GM21447 (cell line): ENCODE results near the gene ADH1C.
A peak's percentile ranks its signal among the peaks of the same experiment; 100 is the strongest.
"Not testable (repeated sequence)": the region's sequence is repeated elsewhere in the genome, so short reads cannot be mapped to it uniquely, and the experiment has no call there.

Experiments used
- ATAC-seq: cut with Tn5 transposase; IDR thresholded peaks from one replicate; pipeline ENCODE4 v1.9.1; 2021; ENCODE audit not compliant: unreplicated experiment

ADH1C gene

GRCh38 chr4:99359480-99360204, 7.1 kb upstream of the ADH1C start:
- no peak for ATAC-seq

- ATAC-seq = no peak
Observed at GRCh38 chr4:99357948-99358347, 5.4 kb upstream of the ADH1C start.

- peak; percentile 85 for ATAC-seq
Observed at GRCh38 chr4:99356992-99357391, 4.4 kb upstream of the ADH1C start.

GRCh38 chr4:99356149-99356548, 3.6 kb upstream of the ADH1C start:
- ATAC-seq = not testable (repeated sequence)

GRCh38 chr4:99351487-99351886, 1.1 kb downstream of the ADH1C start:
- ATAC-seq = no peak

GRCh38 chr4:99349338-99349737, 3.2 kb downstream of the ADH1C start:
- no peak for ATAC-seq

- not testable (repeated sequence) for ATAC-seq
Observed at GRCh38 chr4:99342624-99343023, 9.9 kb downstream of the ADH1C start.

GRCh38 chr4:99341426-99341825, 11.1 kb downstream of the ADH1C start:
- ATAC-seq = no peak

GRCh38 chr4:99339172-99339571, 13.4 kb downstream of the ADH1C start:
- no peak for ATAC-seq

- ATAC-seq = no peak
Observed at GRCh38 chr4:99336553-99336952, 16.0 kb downstream of the ADH1C start.

- no peak for ATAC-seq
Observed at GRCh38 chr4:99334880-99335279, 17.7 kb downstream of the ADH1C start.

- no peak for ATAC-seq
Observed at GRCh38 chr4:99330648-99331047, 21.9 kb downstream of the ADH1C start.

- ATAC-seq = no peak
Observed at GRCh38 chr4:99329876-99330275, 22.7 kb downstream of the ADH1C start.

GRCh38 chr4:99324979-99325378, 27.6 kb downstream of the ADH1C start:
- no peak for ATAC-seq

GRCh38 chr4:99324361-99324760, 28.2 kb downstream of the ADH1C start:
- ATAC-seq = no peak

GRCh38 chr4:99323756-99324155, 28.8 kb downstream of the ADH1C start:
- no peak for ATAC-seq

- ATAC-seq = no peak
Observed at GRCh38 chr4:99321241-99322191, 31.0 kb downstream of the ADH1C start, which contains the start of gene ADH1B. ADH1B (minus strand) TSS chr4:99321401; CDS start chr4:99321331, 70 bp downstream.

GRCh38 chr4:99317811-99318210, 34.7 kb downstream of the ADH1C start:
- ATAC-seq = not testable (repeated sequence)

GRCh38 chr4:99317354-99317753, 35.2 kb downstream of the ADH1C start:
- ATAC-seq = no peak

GRCh38 chr4:99315839-99316238, 36.7 kb downstream of the ADH1C start:
- ATAC-seq = no peak

- no peak for ATAC-seq
Observed at GRCh38 chr4:99314211-99314610, 38.3 kb downstream of the ADH1C start.

- ATAC-seq = no peak
Observed at GRCh38 chr4:99310389-99310788, 42.2 kb downstream of the ADH1C start.
